Measurements from ENCODE around the gene NOXO1.
A peak's percentile ranks its signal among the peaks of the same experiment; 100 is the strongest.

Gene NOXO1

GRCh38 chr16:1993731-1994131, 12.5 kb upstream of the NOXO1 start:
- no peak for DNase-seq

GRCh38 chr16:1992704-1993317, 11.5 kb upstream of the NOXO1 start:
- DNase-seq, result no peak

GRCh38 chr16:1991948-1992703, 10.9 kb upstream of the NOXO1 start:
- DNase-seq, result peak; percentile 93

- DNase-seq, result no peak
Observed at GRCh38 chr16:1991588-1991947, 10.3 kb upstream of the NOXO1 start.

- peak; percentile 33 for DNase-seq
Observed at GRCh38 chr16:1991135-1991551, 9.9 kb upstream of the NOXO1 start.

- DNase-seq, result peak; percentile 10
Observed at GRCh38 chr16:1990351-1991134, 9.3 kb upstream of the NOXO1 start.

- DNase-seq, result no peak
Observed at GRCh38 chr16:1990101-1990350, 8.8 kb upstream of the NOXO1 start.

GRCh38 chr16:1989209-1990100, 8.2 kb upstream of the NOXO1 start, which contains the start of gene SYNGR3:
SYNGR3 (plus strand) TSS chr16:1989970; CDS start chr16:1990103, 133 bp downstream.
- no peak for DNase-seq

- DNase-seq, result no peak
Observed at GRCh38 chr16:1987198-1987597, 5.9 kb upstream of the NOXO1 start.

GRCh38 chr16:1985466-1986150, 4.3 kb upstream of the NOXO1 start:
- no peak for DNase-seq

GRCh38 chr16:1984347-1985225, 3.3 kb upstream of the NOXO1 start:
- DNase-seq, result no peak

- DNase-seq, result peak; percentile 58
Observed at GRCh38 chr16:1983544-1984346, 2.5 kb upstream of the NOXO1 start, which contains the start of gene GFER. GFER (plus strand) TSS chr16:1984193; CDS start chr16:1984219, 26 bp downstream.

- no peak for DNase-seq
Observed at GRCh38 chr16:1982991-1983543, 1.8 kb upstream of the NOXO1 start.

- no peak for DNase-seq
Observed at GRCh38 chr16:1982013-1982433, 754 bp upstream of the NOXO1 start.

- DNase-seq, result no peak
Observed at GRCh38 chr16:1980770-1981087, 540 bp downstream of the NOXO1 start.

- DNase-seq, result no peak
Observed at GRCh38 chr16:1980030-1980769, 1.1 kb downstream of the NOXO1 start.

- no peak for DNase-seq
Observed at GRCh38 chr16:1979271-1980029, 1.8 kb downstream of the NOXO1 start.

- no peak for DNase-seq
Observed at GRCh38 chr16:1978476-1979120, 2.7 kb downstream of the NOXO1 start.

All from activated effector memory CD4-positive, alpha-beta T cell treated with Interleukin-2 at 50 U/mL for 16 hours (primary cell).